HG03469 (cell line): ENCODE results near the gene DUSP16.
"Not testable (repeated sequence)": the region's sequence is repeated elsewhere in the genome, so short reads cannot be mapped to it uniquely, and the experiment has no call there.

Source experiments
- ATAC-seq: cut with Tn5 transposase; IDR thresholded peaks from one replicate; pipeline ENCODE4 v1.9.1; 2021; ENCODE audit warnings: mild to moderate bottlenecking, moderate library complexity, moderate number of reproducible peaks; ENCODE audit not compliant: unreplicated experiment

DUSP16 gene, protein sequence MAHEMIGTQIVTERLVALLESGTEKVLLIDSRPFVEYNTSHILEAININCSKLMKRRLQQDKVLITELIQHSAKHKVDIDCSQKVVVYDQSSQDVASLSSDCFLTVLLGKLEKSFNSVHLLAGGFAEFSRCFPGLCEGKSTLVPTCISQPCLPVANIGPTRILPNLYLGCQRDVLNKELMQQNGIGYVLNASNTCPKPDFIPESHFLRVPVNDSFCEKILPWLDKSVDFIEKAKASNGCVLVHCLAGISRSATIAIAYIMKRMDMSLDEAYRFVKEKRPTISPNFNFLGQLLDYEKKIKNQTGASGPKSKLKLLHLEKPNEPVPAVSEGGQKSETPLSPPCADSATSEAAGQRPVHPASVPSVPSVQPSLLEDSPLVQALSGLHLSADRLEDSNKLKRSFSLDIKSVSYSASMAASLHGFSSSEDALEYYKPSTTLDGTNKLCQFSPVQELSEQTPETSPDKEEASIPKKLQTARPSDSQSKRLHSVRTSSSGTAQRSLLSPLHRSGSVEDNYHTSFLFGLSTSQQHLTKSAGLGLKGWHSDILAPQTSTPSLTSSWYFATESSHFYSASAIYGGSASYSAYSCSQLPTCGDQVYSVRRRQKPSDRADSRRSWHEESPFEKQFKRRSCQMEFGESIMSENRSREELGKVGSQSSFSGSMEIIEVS

DNA sequence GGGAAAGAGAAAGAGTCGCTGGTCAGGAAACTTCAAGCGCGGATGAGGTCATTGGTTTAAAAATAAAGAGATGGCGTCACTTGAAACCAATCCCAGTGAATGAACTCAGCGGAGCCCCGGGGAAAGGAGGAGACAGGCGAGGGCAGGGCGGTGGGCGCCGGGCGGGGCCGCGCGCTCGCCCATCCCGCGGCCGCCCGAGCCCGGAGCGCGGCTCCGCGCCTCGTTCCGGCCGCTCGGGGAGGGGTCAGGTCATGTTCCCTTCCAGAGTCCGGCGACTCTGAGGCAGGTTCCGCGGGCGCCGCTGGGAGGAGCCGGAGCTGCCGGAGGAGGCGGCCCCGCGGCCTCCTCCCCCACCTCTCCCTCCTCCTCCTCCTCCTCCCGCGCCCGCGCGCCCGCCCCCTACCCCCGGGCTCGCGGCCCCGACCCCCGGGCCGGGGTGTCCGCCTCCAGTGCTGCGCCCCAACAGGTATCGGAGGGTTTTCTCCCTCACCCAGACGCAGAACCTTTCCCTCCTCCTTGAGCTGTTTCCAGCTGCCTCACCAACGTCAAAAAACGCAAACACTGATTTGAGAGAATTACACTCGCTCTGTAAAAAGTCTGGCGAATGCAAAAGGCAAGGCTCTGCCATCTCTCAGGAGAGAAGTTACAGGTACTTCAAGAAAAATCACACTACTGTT is at the start of gene DUSP16:
Gene DUSP16, minus strand, starts transcription at position 279 of the 677 bp plus-strand sequence. CDS start 41,765 bp downstream, outside the sequence.
- peak; percentile 57 for ATAC-seq

DNA sequence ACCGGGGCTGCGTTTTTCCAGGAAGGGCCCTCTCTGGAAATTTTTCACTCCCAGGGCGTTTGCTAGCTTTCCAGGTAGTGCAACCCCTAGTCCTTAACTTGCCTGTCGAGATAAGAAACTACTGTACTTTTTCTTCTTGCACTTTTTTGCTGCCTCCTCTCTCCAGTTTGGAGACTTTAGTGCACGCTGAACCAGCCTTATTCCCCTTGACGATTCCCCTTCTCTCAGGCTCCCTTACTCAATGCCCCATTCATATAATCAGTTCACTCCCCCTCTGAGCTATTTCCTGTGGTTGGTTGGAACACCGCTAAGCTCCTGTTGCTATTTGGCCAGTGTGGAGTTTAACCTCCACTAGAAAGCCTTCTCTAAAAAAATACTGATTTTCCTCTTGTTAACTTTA is 49.7 kb upstream of the DUSP16 start:
- ATAC-seq, result no peak

DNA sequence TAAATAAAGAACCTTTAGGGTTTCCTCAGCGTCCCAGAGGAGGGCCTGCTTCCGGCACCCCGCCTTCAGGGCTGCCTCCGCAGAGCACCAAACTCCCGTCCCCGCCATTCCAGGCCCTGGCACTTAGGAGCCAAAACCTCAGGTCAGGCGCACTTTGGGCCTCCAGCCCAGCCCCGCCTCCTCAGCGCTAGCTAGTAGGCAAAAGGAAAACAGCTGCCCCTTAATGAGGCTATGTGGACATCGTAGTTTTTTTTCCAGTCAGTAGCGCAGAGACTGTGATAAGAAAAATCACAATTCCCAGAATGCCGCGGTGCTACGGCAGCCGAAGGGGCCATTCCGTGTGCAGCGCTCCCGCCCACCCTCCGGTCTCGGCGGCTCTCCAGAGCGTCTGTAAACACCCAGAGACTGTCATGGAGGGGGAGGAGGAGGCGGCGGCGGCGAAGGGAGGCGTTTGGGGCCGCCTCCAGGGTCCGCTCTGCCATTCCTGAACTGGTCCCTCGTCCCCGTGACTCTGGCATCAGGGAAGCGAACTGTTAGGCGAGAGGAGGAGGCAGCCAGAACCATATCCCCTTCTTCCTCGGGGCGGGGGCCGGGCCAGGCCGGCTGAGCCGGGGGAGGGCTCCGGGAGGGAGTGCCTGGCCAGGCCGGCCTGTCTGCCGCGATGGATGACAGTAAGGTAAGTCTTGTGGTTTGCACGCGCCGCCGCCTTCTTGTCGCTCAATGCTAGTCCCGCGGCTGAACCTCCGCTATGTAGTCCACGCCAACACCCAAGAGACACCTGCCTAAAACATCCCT is 49.0 kb upstream of the DUSP16 start, which contains the start of gene CREBL2:
Gene CREBL2, plus strand, starts transcription at position 365 of the 795 bp plus-strand sequence. Its CDS starts 297 bp downstream, at position 662.
- ATAC-seq, result peak; percentile 50

DNA sequence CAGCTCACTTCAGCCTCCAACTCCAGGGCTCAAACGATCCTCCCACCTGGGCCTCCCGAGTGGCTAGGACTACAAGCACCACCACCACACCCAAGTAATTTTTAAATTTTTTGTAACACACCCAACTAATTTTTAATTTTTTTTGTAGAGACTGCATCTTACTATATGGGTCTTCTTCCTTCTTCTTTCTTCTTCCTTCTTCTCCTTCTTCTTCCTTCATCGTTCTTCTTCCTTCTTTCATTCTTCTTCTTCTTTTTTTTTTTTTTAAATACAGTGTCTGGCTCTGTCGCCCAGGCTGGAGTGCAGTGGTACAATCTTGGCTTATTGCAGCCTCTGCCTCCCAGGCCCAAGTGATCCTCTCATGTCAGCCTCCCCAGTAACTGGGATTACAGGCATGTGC is 48.0 kb upstream of the DUSP16 start:
- ATAC-seq, result no peak

DNA sequence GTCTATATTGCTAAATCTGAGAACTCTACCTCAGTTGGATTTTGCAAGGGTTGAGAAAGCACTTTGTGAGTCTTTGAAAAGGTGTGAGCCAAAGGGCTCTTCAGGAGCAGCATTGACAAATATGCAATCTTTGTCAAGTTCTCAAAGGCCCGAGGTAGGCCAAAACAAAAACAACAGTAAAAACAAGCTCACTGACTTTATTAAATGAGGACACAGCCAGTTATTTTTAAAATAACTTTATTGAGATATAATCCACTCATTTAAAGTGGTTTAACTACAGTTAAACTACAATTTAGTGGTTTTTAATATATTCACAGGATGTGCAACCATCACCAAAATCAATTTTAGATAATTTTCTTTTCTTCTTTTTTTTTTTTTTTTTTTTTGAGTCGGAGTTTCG is 47.0 kb upstream of the DUSP16 start:
- no peak for ATAC-seq

DNA sequence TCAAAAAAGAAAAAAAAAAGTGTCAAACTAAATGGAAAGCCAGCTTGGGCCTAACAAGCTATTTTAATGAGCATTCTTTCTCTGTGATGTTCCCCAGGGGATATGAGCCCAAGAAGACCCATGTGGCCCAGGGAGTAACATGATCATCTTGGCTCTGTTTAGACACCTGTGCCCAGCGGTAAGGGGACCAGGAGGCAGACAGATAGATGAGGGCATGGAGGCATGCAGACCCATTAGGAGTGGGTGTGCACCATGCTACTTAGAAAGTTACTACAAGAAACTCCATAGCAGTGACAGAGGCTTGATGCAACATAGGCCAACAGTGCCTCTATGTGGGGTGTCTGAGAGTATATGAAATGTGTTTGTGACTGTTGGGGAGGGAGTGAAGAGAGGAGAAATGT is 45.9 kb upstream of the DUSP16 start:
- ATAC-seq, result no peak

DNA sequence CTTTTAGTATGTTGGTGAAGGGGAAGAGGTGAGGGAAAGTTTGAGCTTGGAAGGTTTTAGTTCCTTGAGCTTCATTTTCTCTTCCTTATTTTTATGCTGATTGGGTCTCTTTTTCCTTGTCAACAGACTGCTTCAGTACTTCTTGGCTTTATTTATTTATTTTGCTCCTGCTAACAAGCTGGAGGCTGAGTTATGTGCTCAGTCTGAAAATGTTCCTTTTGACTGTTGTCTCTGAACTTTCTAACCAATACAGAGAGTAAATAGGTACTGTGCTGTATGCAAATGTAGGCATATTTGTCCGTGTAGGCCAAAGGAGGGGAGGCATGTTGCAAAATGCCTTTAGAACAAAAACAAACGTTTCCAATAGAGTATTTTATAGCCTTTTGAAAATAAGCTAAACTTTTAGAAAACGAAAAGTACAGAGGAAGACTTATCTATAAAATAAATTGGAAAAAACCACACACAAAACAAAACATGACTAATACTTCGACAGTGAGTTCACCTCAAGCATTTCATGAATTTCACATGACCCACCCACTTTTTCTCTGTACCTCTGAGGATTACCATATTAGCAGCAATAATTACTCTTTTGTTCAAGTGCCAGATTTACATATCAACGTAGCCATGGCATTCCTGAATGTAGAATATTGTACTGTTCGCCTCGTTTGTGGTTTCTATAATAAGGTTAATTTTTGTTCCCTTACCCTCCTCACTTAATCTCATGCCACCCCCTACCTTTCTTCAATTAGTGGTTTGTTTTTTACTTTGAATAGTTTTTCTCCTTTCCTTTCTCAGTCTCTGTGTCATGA is 44.3 kb upstream of the DUSP16 start:
- no peak for ATAC-seq

DNA sequence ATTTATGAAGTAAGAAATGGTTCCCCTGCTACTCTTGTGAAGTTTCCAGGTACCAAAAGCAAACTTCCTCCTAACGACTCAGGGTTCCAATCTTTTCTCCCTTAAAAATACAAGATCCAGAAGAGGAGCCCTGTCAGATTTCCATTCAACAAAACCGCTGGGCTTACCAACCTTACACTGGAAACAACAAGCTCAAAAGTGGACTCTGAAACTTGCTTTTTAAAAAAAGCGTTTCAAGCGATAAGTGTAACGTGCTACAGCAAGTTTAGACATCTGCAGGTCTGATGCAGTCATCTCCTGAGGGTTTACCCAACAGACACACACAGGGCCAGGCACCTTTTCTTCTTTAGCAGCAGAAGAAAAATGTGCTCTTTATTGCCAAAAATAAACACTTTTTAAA is 42.1 kb upstream of the DUSP16 start:
- ATAC-seq, result no peak

DNA sequence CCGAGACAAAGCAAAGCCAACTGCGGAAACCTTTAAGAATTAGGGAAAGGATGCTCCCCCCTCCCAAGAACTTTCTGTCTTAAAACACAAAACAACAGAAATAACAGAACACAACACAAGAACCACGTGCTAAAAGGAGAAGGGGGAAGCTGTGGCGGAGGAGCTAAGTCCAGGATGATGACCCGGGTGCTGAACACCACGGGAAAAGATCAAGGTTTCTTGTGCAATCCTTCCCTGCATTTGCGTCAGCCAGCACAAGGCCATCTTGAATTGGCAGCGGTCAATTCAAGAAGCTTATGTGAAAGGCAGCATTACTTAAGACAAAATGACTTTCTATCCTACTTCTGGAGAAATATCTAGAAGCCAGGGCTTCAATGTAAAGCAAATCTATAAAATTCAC is 38.0 kb upstream of the DUSP16 start:
- ATAC-seq, result no peak

DNA sequence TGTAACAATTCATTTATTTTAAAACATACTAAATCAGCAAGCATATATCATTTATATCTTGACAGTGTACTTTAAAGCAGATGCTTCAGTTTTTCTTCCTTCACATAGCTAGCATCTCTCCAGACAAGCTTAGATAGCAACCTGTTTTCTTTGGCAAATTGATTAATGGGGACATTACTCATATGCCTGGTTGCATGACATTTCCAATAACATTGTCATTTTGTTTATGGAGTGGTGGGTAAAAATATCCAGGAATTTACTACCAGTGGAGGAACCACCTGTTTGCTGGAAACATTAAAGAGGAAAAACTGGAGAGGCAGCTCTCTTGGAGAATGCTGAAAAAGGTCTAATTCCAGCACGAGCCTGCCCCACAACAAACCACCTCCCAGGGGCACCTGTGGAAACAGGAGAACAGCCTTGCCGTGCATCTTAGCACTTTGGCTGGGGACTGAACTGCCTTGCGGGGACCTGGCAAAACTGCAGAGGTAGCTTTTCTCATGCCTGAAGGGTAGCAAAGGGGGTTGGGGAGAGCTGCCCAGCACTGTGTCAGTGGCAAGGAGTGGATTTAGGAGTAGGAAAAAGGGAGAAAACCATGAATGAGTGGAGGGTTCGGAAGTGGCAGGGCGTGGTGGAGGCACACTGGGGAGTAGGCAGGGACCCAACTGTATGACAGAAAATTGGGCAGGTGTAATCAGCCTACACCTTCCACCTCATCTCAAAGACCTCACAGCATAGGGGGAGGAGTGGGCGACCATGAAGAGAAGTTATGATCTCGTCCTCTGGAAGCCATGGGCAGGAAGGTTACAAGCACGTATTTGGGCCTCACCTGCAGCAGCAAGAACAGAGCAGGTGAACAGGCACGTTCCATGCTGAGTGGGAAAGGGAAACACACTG is 37.3 kb upstream of the DUSP16 start:
- ATAC-seq, result no peak

DNA sequence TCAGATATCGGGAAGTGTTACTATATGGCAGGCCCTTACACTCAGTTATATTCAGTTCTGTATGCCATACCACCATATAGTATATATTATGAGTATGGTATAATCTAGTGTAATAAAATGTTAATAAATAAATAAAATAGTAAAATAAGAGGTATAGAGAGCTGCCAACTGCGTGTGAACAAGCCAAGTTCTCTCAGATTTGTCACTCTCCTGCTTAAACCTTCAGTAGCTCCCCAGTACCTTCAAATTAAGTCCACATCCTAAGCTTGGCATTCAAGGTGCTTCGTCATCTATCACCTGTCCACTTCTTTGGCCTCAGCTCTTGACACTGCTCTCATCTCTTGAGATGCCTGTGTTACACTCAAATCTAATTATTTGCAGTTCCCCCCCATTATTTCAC is 36.2 kb upstream of the DUSP16 start:
- no peak for ATAC-seq

DNA sequence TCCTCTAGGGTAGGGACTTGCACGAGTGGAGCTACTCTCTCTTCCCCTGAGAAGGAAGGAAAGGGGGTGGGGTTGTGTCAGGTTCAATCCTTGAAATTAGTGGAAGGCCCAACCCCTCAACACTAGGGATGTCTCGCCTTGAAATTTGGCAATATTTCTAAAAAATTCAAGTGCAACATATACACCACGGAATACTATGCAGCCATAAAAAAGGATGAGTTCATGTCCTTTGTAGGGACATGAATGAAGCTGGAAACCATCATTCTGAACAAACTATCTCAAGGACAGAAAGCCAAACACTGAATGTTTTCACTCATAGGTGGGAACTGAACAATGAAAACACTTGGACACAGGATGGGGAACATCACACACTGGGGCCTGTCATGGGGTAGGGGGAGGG is 33.9 kb upstream of the DUSP16 start:
- not testable (repeated sequence) for ATAC-seq

DNA sequence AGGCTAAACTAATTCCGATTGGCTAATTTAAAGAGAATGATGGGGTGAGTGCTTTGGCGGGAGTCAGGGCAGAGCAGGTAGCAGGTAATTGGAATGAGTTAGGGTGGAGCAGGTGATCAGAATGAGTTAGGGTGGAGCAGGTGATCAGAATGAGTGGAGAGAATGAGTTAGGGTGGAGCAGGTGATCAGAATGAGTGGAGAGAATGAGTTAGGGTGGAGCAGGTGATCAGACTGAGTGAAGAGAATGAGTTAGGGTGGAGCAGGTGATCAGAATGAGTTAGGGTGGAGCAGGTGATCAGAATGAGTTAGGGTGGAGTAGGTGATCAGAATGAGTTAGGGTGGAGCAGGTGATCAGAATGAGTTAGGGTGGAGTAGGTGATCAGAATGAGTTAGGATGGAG is 33.3 kb upstream of the DUSP16 start:
- not testable (repeated sequence) for ATAC-seq

DNA sequence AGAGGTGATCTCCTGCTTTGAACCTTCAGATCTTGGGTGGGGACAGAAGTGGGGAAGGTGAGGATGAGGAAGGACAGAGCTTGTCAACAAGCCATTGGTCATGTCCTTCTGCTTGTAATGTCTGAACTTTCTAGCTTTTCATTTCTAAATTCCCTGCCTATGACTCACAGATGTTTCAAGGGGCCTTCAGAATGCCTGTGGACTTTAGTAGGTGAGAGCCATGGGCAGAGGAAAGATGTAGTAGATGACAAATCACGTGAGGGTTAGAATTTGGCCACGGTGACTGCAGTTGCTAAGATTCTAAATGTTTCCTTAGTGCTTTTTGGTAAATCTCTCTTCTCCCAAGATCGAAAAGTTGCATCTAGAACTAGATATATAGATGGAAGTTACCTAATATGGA is 30.3 kb upstream of the DUSP16 start:
- ATAC-seq, result no peak

DNA sequence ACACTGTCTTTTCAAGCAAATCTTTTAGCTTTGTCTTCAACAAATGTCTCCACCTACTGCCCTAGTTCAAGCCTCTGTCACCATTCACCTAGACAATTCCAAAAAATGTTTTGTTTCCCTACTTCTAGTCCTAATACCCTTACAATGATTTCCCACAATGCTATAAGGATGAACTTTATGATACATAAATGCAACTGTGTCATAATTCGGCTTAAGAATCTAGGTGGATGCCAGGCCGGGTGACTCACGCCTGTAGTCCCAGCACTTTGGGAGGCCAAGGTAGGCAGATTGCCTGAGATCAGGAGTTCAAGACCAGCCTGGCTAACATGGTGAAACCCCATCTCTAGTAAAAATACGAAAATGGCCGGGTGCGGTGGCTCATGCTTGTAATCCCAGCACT is 28.3 kb upstream of the DUSP16 start:
- no peak for ATAC-seq

DNA sequence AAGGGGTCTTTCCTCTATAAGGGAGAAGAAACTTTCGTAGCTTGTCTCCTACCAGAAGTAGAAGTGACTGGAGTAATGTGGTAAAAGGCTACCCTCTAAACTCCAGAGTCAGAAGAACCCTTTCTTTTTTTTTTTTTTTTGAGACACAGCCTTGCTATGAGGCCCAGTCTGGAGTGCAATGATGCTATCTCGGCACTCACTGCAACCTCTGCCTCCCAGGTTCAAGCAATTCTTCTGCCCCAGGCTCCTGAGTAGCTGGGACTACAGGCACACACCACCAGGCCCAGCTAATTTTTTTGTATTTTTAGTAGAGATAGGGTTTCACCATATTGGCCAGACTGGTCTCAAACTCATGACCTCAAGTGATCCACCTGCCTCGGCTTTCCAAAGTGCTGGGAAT is 25.8 kb upstream of the DUSP16 start:
- not testable (repeated sequence) for ATAC-seq

DNA sequence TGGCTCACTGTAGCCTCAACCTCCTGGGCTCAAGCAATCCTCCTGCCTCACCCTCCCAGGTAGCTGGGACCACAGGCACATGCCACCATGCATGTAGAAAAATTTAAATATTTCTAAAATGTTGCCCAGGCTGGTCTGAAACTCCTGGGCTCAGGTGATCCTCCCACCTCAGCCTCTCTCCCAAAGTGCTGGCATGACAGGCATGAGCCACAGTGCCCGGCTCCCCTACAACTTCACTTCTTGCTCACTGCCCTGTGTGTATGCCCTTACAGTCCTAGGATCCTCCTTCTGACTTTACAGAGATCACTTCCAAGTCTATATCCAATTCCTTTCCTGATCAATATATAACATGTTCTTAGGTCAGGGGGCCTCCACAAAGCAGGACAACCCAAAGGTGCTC is 25.2 kb upstream of the DUSP16 start:
- no peak for ATAC-seq

DNA sequence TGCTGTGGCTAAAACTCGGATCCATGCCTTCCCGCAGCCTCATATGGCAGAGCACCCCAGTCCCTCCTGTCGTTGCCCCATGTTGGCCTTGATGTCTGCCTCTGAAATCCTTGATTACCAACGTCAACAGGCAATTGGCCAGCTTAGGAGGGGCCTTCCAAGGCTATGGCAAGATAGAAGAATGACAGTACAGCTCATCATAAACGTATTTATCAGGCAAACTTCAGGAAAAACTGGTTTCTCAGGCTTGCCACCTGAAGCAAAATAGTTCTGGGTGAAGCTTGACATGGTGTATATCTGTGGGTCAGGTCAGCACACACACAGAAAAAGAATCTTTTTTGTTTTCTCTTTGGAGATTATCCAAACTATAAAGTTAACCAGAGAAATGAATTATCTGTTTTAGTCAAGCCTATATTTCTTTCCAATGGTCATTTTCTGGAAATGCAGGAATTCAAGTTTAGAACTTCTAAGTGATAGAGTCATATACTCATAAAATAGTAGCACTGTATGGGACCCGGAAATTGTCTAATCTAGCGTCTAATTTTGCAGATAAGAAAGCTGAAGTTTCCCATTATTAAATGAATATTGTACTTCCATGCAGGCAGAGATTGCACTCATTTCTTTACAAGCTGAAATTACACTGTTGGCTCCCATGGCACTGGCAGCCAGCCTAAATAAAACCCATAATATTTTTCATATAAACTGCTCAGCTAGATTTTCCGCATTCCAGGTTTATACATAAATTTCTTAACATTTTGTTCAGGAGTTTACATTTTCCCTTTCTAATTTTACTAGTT is 24.4 kb upstream of the DUSP16 start:
- no peak for ATAC-seq
